ENCODE measurements around the gene LGMN. TPM values are rescaled to one million over a fixed set of nuclear protein-coding genes. Genes with fewer than 3 reads are reported as not detected.
A peak's percentile ranks its signal among the peaks of the same experiment; 100 is the strongest.
"Not testable (repeated sequence)": the region's sequence is repeated elsewhere in the genome, so short reads cannot be mapped to it uniquely, and the experiment has no call there.

Gene LGMN
- total RNA-seq, 2 experiments from 2014 or later = 2.1 to 3.7 TPM

DNA sequence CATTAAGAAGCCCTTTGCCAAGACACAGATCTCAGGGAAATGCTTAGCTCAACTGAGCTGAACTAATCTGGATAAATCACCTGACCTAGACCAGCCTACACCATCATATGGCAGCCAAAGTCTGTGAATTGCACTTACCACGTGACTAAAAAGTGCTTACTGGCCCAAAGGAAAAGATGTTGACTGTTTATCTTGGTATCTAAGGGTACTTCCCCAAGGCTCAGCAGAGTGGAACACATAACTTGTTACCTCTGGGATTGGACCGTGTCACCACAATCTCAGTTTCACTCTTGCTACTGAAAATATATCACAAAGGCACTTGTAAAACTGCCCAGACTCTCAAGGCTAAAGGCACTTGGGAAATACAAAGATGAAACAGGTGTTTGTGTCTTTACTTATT, 26.9 kb upstream of the LGMN start:
- DNase-seq = peak; percentile 31
- H3K27me3 Mint-ChIP-seq, H3K4me3 Mint-ChIP-seq, H3K9me3 Mint-ChIP-seq, H3K36me3 Mint-ChIP-seq, H3K27ac Mint-ChIP-seq: not testable (repeated sequence)
- peaks cover 19% of the 10 kb centered on the region for H3K4me1 Mint-ChIP-seq

DNA sequence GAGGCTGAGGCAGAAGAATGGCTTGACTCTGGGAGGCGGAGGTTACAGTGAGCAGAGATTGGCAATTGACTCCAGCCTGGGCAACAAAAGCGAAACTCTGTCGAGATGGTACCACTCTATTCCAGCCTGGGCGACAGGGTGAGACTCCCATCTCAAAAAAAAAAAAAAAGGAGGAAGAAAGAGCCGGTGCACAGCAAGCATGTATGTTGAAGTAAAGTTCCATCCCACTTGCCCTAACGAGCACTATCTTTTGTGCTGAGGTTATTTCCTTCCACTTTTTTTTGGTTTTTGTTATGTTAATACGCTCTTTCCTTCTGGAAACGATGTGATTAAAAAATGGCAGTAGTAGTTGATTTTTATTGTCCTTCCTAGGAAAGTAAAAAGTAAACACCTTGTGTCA, 26.1 kb upstream of the LGMN start:
- peaks cover 10% of the 10 kb centered on the region for H3K27me3 Mint-ChIP-seq
- no peak overlapping the region for H3K4me3 Mint-ChIP-seq
- no peaks in the 10 kb centered on the region for H3K36me3 Mint-ChIP-seq
- peaks cover 18% of the 10 kb centered on the region for H3K4me1 Mint-ChIP-seq
- no peak for DNase-seq
- no peak overlapping the region for H3K27ac Mint-ChIP-seq
- no peaks in the 10 kb centered on the region for H3K9me3 Mint-ChIP-seq

DNA sequence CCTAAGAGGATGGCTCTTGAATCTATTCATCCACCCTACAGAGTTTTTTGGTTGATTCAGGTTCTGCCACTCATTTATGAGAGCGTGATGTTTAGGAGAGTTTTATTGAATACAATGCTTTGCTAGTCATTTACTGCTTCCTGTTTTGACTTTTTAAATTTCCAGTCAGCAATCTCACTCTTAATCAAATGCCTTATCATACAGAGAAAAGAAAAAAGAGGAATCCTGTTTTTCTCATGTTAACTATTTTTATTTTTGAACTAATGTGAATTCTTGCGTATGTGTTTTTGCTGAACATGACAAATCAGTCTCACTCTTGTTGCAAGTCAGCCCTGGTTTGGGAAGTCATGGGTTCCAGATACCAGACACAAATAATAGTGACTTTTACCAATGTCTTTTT, 22.1 kb upstream of the LGMN start:
- DNase-seq = no peak
- Mint-ChIP-seq H3K4me3 (no peak overlapping the region), H3K4me1 (peaks cover 21% of the 10 kb centered on the region), H3K36me3 (no peaks in the 10 kb centered on the region), H3K27me3 (peaks cover 18% of the 10 kb centered on the region), H3K27ac (no peak overlapping the region), H3K9me3 (no peaks in the 10 kb centered on the region)

DNA sequence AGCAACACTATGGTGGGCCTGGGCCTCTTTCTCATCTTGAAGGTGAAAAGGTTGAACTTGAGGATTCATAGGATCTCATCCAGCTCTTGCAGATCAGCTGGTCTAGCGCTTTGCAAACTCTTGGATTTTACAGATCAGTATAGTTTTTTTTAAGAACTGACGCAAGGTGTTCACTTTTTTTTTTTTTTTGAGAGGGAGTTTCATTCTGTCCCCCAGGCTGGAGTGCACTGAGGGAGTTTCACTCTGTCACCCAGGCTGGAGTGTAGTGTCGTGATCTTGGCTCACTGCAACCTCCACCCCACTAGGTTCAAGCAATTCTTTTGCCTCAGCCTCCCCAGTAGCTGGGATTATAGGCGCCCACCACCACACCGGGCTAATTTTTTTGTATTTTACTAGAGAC, 20.4 kb upstream of the LGMN start:
- no peak for DNase-seq
- Mint-ChIP-seq H3K27me3 (peaks cover 20% of the 10 kb centered on the region), H3K4me3 (no peak overlapping the region), H3K9me3 (no peaks in the 10 kb centered on the region), H3K27ac (peak overlapping the region; percentile 31), H3K36me3 (no peaks in the 10 kb centered on the region), H3K4me1 (peaks cover 12% of the 10 kb centered on the region)

GRCh38 chr14:92768236-92768635, 19.8 kb upstream of the LGMN start:
- H3K27ac Mint-ChIP-seq = peak overlapping the region; percentile 31
- not testable (repeated sequence) for H3K36me3 Mint-ChIP-seq, H3K9me3 Mint-ChIP-seq, H3K4me3 Mint-ChIP-seq
- peak; percentile 49 for DNase-seq
- peaks cover 20% of the 10 kb centered on the region for H3K27me3 Mint-ChIP-seq
- peaks cover 12% of the 10 kb centered on the region for H3K4me1 Mint-ChIP-seq

- Mint-ChIP-seq H3K4me1 (peaks cover 27% of the 10 kb centered on the region), H3K27me3 (peaks cover 27% of the 10 kb centered on the region)
- H3K27ac Mint-ChIP-seq, H3K4me3 Mint-ChIP-seq, H3K9me3 Mint-ChIP-seq, DNase-seq, H3K36me3 Mint-ChIP-seq: not testable (repeated sequence)
Observed at GRCh38 chr14:92763666-92764631, 15.5 kb upstream of the LGMN start.

GRCh38 chr14:92760524-92760805, 12.0 kb upstream of the LGMN start:
- Mint-ChIP-seq H3K9me3 (peaks cover 2% of the 10 kb centered on the region), H3K4me3 (no peak overlapping the region), H3K27ac (no peak overlapping the region), H3K4me1 (peaks cover 19% of the 10 kb centered on the region), H3K27me3 (peaks cover 18% of the 10 kb centered on the region), H3K36me3 (peaks cover 1% of the 10 kb centered on the region)
- DNase-seq = no peak

DNA sequence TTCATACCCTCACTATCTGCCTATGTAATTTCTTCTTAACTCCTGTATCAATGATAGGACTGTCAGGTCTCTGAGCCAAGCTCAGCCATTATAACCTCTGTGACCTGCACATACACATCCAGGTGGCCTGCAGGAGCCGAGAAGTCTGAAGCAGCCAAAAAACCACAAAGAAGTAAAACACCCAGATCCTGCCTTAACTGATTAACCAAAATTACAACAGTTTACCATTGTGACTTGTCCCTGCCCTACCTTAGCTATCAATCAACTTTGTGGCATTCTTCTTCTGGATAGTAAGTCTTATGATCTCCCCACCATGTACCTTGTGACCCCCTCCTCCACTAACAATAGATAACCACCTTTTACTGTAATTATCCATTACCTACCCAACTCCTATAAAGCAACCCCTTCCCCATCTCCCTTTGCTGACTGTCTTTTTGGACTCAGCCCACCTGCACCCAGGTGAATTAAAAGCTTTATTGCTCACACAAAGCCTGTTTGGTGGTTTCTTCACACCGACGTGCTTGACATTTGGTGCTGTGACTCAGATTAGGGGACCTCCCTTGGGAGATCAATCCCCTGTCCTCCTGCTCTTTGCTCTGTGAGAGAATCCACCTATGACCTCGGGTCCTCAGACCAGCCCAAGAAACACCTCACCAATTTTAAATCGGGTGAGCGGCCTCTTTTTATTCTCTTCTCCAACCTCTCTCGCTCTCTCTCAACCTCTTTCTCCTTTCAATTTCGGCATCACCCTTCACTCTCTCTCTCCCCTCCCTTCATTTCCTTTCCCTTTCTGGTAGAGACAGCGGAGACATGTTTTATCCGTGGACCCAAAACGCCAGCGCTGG, 11.5 kb upstream of the LGMN start:
- peak overlapping the region; percentile 21 for H3K27ac Mint-ChIP-seq
- peaks cover 16% of the 10 kb centered on the region for H3K27me3 Mint-ChIP-seq
- H3K4me1 Mint-ChIP-seq = peaks cover 25% of the 10 kb centered on the region
- H3K36me3 Mint-ChIP-seq = peaks cover 1% of the 10 kb centered on the region
- H3K9me3 Mint-ChIP-seq = peaks cover 2% of the 10 kb centered on the region
- peak; percentile 49 for DNase-seq
- peak overlapping the region; percentile 12 for H3K4me3 Mint-ChIP-seq

GRCh38 chr14:92759300-92759678, 10.9 kb upstream of the LGMN start:
- Mint-ChIP-seq H3K36me3 (peaks cover 1% of the 10 kb centered on the region), H3K27me3 (peaks cover 16% of the 10 kb centered on the region), H3K4me1 (peaks cover 25% of the 10 kb centered on the region), H3K4me3 (no peak overlapping the region), H3K27ac (peak overlapping the region; percentile 21), H3K9me3 (peaks cover 2% of the 10 kb centered on the region)
- peak; percentile 27 for DNase-seq

DNA sequence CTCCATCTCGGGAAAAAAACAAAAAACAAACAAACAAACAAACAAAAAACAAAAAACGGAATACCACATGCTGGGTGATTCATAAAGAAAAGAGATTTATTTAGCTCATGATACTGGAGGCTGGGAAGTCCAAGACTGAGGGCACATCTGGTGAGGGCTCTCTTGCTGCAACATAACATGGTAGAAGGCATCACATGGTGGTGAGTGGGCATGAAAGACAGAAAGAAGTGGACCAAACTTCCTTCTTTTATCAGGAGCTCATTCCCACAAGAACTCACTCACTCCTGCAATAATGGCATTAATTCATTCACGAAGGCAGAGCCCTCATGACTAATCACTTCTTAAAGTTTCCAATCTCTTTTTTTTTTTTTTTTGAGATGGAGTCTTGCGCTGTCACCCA, 8.0 kb upstream of the LGMN start:
- H3K4me3 Mint-ChIP-seq = no peak overlapping the region
- no peak for DNase-seq
- peaks cover 1% of the 10 kb centered on the region for H3K36me3 Mint-ChIP-seq
- peaks cover 7% of the 10 kb centered on the region for H3K27me3 Mint-ChIP-seq
- H3K4me1 Mint-ChIP-seq = peaks cover 29% of the 10 kb centered on the region
- no peak overlapping the region for H3K27ac Mint-ChIP-seq
- H3K9me3 Mint-ChIP-seq = peaks cover 4% of the 10 kb centered on the region

GRCh38 chr14:92755495-92755894, 7.1 kb upstream of the LGMN start:
- no peak for DNase-seq
- no peaks in the 10 kb centered on the region for H3K27me3 Mint-ChIP-seq
- no peak overlapping the region for H3K27ac Mint-ChIP-seq
- H3K4me3 Mint-ChIP-seq = no peak overlapping the region
- peaks cover 4% of the 10 kb centered on the region for H3K9me3 Mint-ChIP-seq
- peaks cover 2% of the 10 kb centered on the region for H3K36me3 Mint-ChIP-seq
- H3K4me1 Mint-ChIP-seq = peaks cover 31% of the 10 kb centered on the region

DNA sequence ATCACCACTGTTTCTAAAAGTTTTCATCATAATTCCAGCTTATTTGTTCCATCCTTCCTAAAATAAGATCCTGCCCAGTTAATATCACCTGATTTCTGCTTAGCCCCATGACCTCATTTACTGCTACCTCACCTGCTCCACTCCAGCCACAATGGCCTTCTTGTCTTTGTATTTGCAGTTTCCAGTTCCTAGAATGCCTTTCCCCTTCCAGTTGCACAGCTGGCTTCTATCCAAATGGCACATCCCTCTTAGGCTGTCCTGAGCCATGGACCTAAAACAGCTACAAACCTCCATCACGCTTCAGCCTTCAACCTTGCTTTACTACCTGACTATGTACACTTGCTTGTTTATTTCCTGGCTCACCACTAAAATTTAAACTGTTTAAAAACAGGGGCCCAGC, 6.5 kb upstream of the LGMN start:
- H3K4me3 Mint-ChIP-seq = no peak overlapping the region
- peaks cover 4% of the 10 kb centered on the region for H3K36me3 Mint-ChIP-seq
- peaks cover 4% of the 10 kb centered on the region for H3K9me3 Mint-ChIP-seq
- H3K4me1 Mint-ChIP-seq = peaks cover 31% of the 10 kb centered on the region
- H3K27ac Mint-ChIP-seq = no peak overlapping the region
- DNase-seq = no peak
- no peaks in the 10 kb centered on the region for H3K27me3 Mint-ChIP-seq

GRCh38 chr14:92753250-92753649, 4.8 kb upstream of the LGMN start:
- Mint-ChIP-seq H3K4me1 (peaks cover 35% of the 10 kb centered on the region), H3K4me3 (no peak overlapping the region), H3K27ac (no peak overlapping the region), H3K9me3 (peaks cover 1% of the 10 kb centered on the region), H3K27me3 (peaks cover 12% of the 10 kb centered on the region), H3K36me3 (peaks cover 3% of the 10 kb centered on the region)
- DNase-seq = no peak

GRCh38 chr14:92751819-92752218, 3.4 kb upstream of the LGMN start:
- Mint-ChIP-seq H3K9me3 (peaks cover 1% of the 10 kb centered on the region), H3K4me1 (peaks cover 46% of the 10 kb centered on the region), H3K36me3 (peaks cover 3% of the 10 kb centered on the region), H3K27me3 (peaks cover 12% of the 10 kb centered on the region), H3K27ac (no peak overlapping the region), H3K4me3 (no peak overlapping the region)
- no peak for DNase-seq

DNA sequence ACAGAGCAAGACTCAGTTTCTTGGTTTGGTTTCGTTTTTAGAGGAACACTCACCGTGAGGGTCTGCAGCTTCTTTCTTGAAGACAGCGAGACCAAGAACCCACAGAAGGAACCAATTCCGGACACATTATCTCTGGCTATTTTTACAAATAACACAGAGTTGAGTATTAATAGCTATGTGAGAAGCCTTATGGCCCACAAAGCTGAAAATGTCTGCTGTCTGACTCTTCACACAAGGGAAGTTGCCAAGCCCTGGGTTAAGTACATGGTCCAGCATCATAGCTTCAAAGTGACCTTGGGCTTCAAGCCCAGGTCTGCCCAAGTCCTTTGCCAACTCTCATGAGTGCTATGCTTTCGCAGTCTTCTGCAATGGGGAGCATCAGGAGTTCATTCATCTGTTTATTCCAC, 2.6 kb upstream of the LGMN start:
- no peak overlapping the region for H3K27ac Mint-ChIP-seq
- no peak for DNase-seq
- peaks cover 1% of the 10 kb centered on the region for H3K9me3 Mint-ChIP-seq
- H3K4me1 Mint-ChIP-seq = peaks cover 48% of the 10 kb centered on the region
- peaks cover 3% of the 10 kb centered on the region for H3K36me3 Mint-ChIP-seq
- H3K27me3 Mint-ChIP-seq = peaks cover 12% of the 10 kb centered on the region
- H3K4me3 Mint-ChIP-seq = peak overlapping the region; percentile 65
